ENCODE data around the gene ADCYAP1R1. TPM values are rescaled to one million over a fixed set of nuclear protein-coding genes. Genes with fewer than 3 reads are reported as not detected.

ADCYAP1R1 gene
- total RNA-seq, 2 donors from 2014 or later, result 1.4 to 2.5 TPM

DNA sequence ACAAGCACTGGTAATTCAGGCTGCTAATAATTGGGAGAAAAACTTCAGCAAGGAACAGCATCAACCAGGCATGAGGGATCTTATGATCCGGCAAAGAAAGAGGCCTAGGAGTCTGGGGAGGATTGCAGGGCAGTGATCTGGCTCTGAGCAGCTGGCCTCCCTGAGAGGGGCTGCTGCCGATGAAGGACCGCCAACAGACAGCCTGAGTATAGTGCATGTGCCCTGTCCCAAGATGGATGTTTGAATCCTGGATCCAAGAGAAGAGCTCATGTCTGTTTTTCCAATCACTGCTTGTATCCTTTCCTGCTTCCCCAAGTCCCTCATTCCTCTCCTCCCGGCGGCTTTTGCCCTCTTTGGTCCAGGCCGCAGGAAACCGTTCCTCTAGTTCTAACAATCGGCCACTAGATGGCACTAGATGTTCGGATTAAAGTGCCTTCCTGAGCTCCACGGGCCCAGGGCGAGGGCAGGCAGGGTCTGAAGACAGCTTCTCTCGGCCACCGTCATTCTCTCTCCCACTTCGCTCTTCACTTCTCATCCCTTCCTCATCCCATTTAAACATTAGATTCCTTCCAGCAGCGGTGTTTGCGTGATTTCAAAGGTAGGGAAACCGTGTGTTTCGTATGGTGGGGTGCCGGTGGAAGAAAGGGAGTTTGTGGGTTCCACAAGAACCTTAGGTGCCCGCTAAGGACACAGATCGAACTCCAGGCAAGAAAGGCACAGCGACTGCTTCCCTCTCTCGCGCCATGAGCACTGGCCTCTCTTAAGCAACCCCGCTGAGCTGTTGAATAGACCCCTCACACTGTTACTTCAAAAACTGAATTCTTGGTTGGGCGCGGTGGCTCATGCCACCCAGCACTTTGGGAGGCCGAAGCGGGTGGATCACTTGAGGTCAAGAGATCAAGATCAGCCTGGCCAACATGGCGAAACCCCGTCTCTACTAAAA lies 82.4 kb downstream of the ADCYAP1R1 start:
- Histone ChIP-seq H3K4me3 (no peak overlapping the region), H3K36me3 (no peaks in the 10 kb centered on the region), H3K27ac (no peak overlapping the region), H3K9me3 (no peaks in the 10 kb centered on the region), H3K27me3 (replicated peaks; ENCODE audit: insufficient read depth) (no peaks in the 10 kb centered on the region), H3K4me1 (ENCODE audit: control insufficient read depth in 1 of 2, low read depth in 2 of 2) (no peaks in the 10 kb centered on the region)
- peak; percentile 87 for ATAC-seq (ENCODE audit: insufficient number of reproducible peaks, low FRiP score, low read depth)
- peak; percentile 20 for DNase-seq (ENCODE audit: low spot score)
- peak; percentile 77 for TF ChIP-seq CTCF (IDR thresholded peaks at IDR 0.05)

GRCh38 chr7:31137234-31137633 lies 85.1 kb downstream of the ADCYAP1R1 start:
- TF ChIP-seq CTCF (IDR thresholded peaks at IDR 0.05), result no peak
- H3K36me3 ChIP-seq, result no peaks in the 10 kb centered on the region
- ATAC-seq (ENCODE audit: insufficient number of reproducible peaks, low FRiP score, low read depth), result no peak

GRCh38 chr7:31145339-31145738 lies 93.2 kb downstream of the ADCYAP1R1 start:
- ATAC-seq (ENCODE audit: insufficient number of reproducible peaks, low FRiP score, low read depth) (no peak), DNase-seq (ENCODE audit: low spot score) (no peak)
- no peaks in the 10 kb centered on the region for H3K27me3 ChIP-seq (replicated peaks; ENCODE audit: insufficient read depth)
- no peaks in the 10 kb centered on the region for H3K4me1 ChIP-seq (ENCODE audit: control insufficient read depth in 1 of 2, low read depth in 2 of 2)
- no peak for TF ChIP-seq CTCF (IDR thresholded peaks at IDR 0.05)
- H3K36me3 ChIP-seq, result no peaks in the 10 kb centered on the region
- H3K9me3 ChIP-seq, result no peaks in the 10 kb centered on the region
- no peak overlapping the region for H3K4me3 ChIP-seq
- no peak overlapping the region for H3K27ac ChIP-seq

More at GRCh38 chr7:31137234-31137633, 85.1 kb downstream of the ADCYAP1R1 start:
- H3K4me3 ChIP-seq, result no peak overlapping the region
- no peaks in the 10 kb centered on the region for H3K9me3 ChIP-seq
- H3K4me1 ChIP-seq (ENCODE audit: control insufficient read depth in 1 of 2, low read depth in 2 of 2), result no peaks in the 10 kb centered on the region
- H3K27me3 ChIP-seq (replicated peaks; ENCODE audit: insufficient read depth), result no peaks in the 10 kb centered on the region
- no peak for DNase-seq (ENCODE audit: low spot score)
- no peak overlapping the region for H3K27ac ChIP-seq

GRCh38 chr7:31146030-31146429 lies 93.9 kb downstream of the ADCYAP1R1 start:
- Histone ChIP-seq H3K4me1 (ENCODE audit: control insufficient read depth in 1 of 2, low read depth in 2 of 2) (no peaks in the 10 kb centered on the region), H3K9me3 (no peaks in the 10 kb centered on the region), H3K27me3 (replicated peaks; ENCODE audit: insufficient read depth) (no peaks in the 10 kb centered on the region), H3K4me3 (no peak overlapping the region), H3K27ac (no peak overlapping the region), H3K36me3 (no peaks in the 10 kb centered on the region)
- DNase-seq (ENCODE audit: low spot score) (no peak), ATAC-seq (ENCODE audit: insufficient number of reproducible peaks, low FRiP score, low read depth) (no peak)
- no peak for TF ChIP-seq CTCF (IDR thresholded peaks at IDR 0.05)

GRCh38 chr7:31146538-31146937 lies 94.4 kb downstream of the ADCYAP1R1 start:
- H3K36me3 ChIP-seq, result no peaks in the 10 kb centered on the region
- H3K27ac ChIP-seq, result no peak overlapping the region
- DNase-seq (ENCODE audit: low spot score) (no peak), ATAC-seq (ENCODE audit: insufficient number of reproducible peaks, low FRiP score, low read depth) (no peak)
- no peak overlapping the region for H3K4me3 ChIP-seq
- TF ChIP-seq CTCF (IDR thresholded peaks at IDR 0.05), result no peak
- no peaks in the 10 kb centered on the region for H3K4me1 ChIP-seq (ENCODE audit: control insufficient read depth in 1 of 2, low read depth in 2 of 2)
- H3K9me3 ChIP-seq, result no peaks in the 10 kb centered on the region
- no peaks in the 10 kb centered on the region for H3K27me3 ChIP-seq (replicated peaks; ENCODE audit: insufficient read depth)

Data from thoracic aorta (tissue), 2 donors.